GM12878 (cell line): ENCODE measurements around the gene GNAT1. TPM values are rescaled to one million over a fixed set of nuclear protein-coding genes. Genes with fewer than 3 reads are reported as not detected.
A peak's percentile ranks its signal among the peaks of the same experiment; 100 is the strongest.

Source experiments
- ASH2L ChIP-seq: fragments of 300-600, 200-600 bp; sonication (generic); IDR thresholded peaks from 2 replicates; pipeline ENCODE4 v1.6.1; 2017; ENCODE audit warnings: low read depth, mild to moderate bottlenecking, borderline replicate concordance
- CHD1 ChIP-seq: IDR thresholded peaks from 2 replicates; pipeline ENCODE4 v1.6.1; 2012; ENCODE audit warnings: low read depth, low read length, improper control_type of control experiment
- ESRRA ChIP-seq: IDR thresholded peaks from 2 replicates; pipeline ENCODE4 v1.6.1; 2012; ENCODE audit warnings: mild to moderate bottlenecking, low read length, improper control_type of control experiment
- IKZF1 ChIP-seq: fragments of 450-650 bp; conservative IDR thresholded peaks from 2 replicates; pipeline ENCODE4 v1.6.1; 2017; ENCODE audit warnings: antibody characterized with exemption, mild to moderate bottlenecking
- IRF5 ChIP-seq: fragments of 450-650 bp; IDR thresholded peaks from 2 replicates; pipeline ENCODE4 v1.6.1; 2017; ENCODE audit warnings: borderline replicate concordance
- JUND ChIP-seq: IDR thresholded peaks from 2 replicates; pipeline ENCODE4 v1.6.1; 2012; ENCODE audit warnings: low read depth, mild to moderate bottlenecking, low read length, improper control_type of control experiment, moderate library complexity
- MLLT1 ChIP-seq: fragments of 450-650 bp; IDR thresholded peaks from 2 replicates; pipeline ENCODE4 v1.6.1; 2016; ENCODE audit warnings: mild to moderate bottlenecking
- NFYB ChIP-seq: IDR thresholded peaks from 2 replicates; pipeline ENCODE4 v1.6.1; 2011; ENCODE audit warnings: low read depth, mild to moderate bottlenecking, low read length, improper control_type of control experiment, moderate library complexity; ENCODE audit not compliant: insufficient read depth
- NKRF ChIP-seq: fragments of 450-650 bp; conservative IDR thresholded peaks from 2 replicates; pipeline ENCODE4 v1.6.1; 2017; ENCODE audit warnings: mild to moderate bottlenecking, moderate library complexity
- PKNOX1 ChIP-seq: fragments of 450-650 bp; IDR thresholded peaks from 2 replicates; pipeline ENCODE4 v1.6.1; 2016; ENCODE audit warnings: mild to moderate bottlenecking
- POU2F2 ChIP-seq: IDR thresholded peaks from 3 replicates; pipeline ENCODE4 v1.6.1; 2011; ENCODE audit warnings: low read depth, mild to moderate bottlenecking, low read length, borderline replicate concordance
- RFX5 ChIP-seq: IDR thresholded peaks from 2 replicates; pipeline ENCODE4 v1.6.1; 2011; ENCODE audit warnings: low read depth, low read length, improper control_type of control experiment
- RUNX3 ChIP-seq: IDR thresholded peaks from 2 replicates; pipeline ENCODE4 v1.6.1; 2012; ENCODE audit warnings: low read length, inconsistent platforms
- SMC3 ChIP-seq: IDR thresholded peaks from 2 replicates; pipeline ENCODE4 v1.6.1; 2011; ENCODE audit warnings: low read length, improper control_type of control experiment, borderline replicate concordance
- SRF ChIP-seq, 2 experiments: IDR thresholded peaks; 2 replicates each; pipeline ENCODE4 v1.6.1; 2011; ENCODE audit warnings: low read depth in 2 of 2, low read length in 2 of 2, mild to moderate bottlenecking in 1 of 2, moderate library complexity in 1 of 2
- STAT3 ChIP-seq: IDR thresholded peaks from 2 replicates; pipeline ENCODE4 v1.6.1; 2011; ENCODE audit warnings: low read depth, low read length, improper control_type of control experiment
- TAF1 ChIP-seq: IDR thresholded peaks from 2 replicates; pipeline ENCODE4 v1.6.1; 2011; ENCODE audit warnings: mild to moderate bottlenecking, low read depth, low read length, borderline replicate concordance
- polyA plus RNA-seq, 11 experiments: library from polyadenylated mRNA; depleted of rRNA in 4 of 11; unstranded in 6 of 11; stranded (reverse) in 5 of 11; fragments of >200 nt; fragmentation: Nextera tagmentation in 4 of 11; fragmentation: Illumina TruSeq in 1 of 11; extraction: Ambion mirVana in 4 of 11; extraction: Trizol in 1 of 11; gene quantifications; 1 replicate in 1 of 11; 2 replicates in 10 of 11; pipeline versions ENCODE4 v1.2.1 to v1.2.3, GENCODE V29; 2011 to 2016; ENCODE audit warnings: inconsistent platforms in 2 of 11, missing spikeins in 2 of 11, low read depth in 1 of 11
- total RNA-seq, 4 experiments: library from RNA; depleted of rRNA in 3 of 4; stranded (reverse); fragments of >200 nt in 3 of 4; fragmentation: Illumina TruSeq in 1 of 4; extraction: Trizol in 1 of 4; gene quantifications; 2 replicates each; pipeline versions ENCODE4 v1.2.1 to v1.2.3, GENCODE V29; 2013 to 2021

Gene GNAT1
- total and polyA plus RNA-seq, 10 of the 15 experiments (the other 5 are each of a cell fraction or from before 2014, with no cell fraction given) = not detected

GRCh38 chr3:50235716-50236483, 44.5 kb downstream of the GNAT1 start, which contains the start of gene GNAI2 (continued):
- TF ChIP-seq NKRF (peak; percentile 88), CHD1 (no peak), IKZF1 (peak; percentile 50), PKNOX1 (peak; percentile 88), RUNX3 (0 out of 2 replicates have a peak, but pooled peaks have one; percentile 27), TAF1 (peak; percentile 98), JUND (no peak), ASH2L (no peak), SMC3 (no peak), RFX5 (peak; percentile 74), STAT3 (no peak), SRF (IDR thresholded peaks at IDR 0.05; ENCODE audit: low read depth in 2 of 2, low read length in 2 of 2) (0 out of 4 replicates have a peak, but pooled peaks of 1 of the 2 experiments have one; percentile 9), ESRRA (no peak), MLLT1 (0 out of 2 replicates have a peak, but pooled peaks have one; percentile 11), POU2F2 (peak; percentile 83), IRF5 (no peak), NFYB (peak; percentile 76; the same call in 1 of the 2 replicates)
